OCI-LY7 (cell line): Measurements from ENCODE around the gene CFAP61. TPM values are rescaled to one million over a fixed set of nuclear protein-coding genes. Genes with fewer than 3 reads are reported as not detected.

Experiments used
- BruUV-seq: library from RNA; stranded (reverse); fragments of 400-500 nt; replicated peaks from 2 replicates; lab custom pipeline; 2021; lab: Mats Ljungman, UMichigan
- CTCF ChIA-PET: fragments of 300-600 bp; sonication (Branson Sonifier 250); formaldehyde crosslinking; loops from one replicate; lab custom pipeline; 2022; ENCODE audit warnings: antibody characterized with exemption; ENCODE audit not compliant: unreplicated experiment; lab: Charles Lee
- POLR2A ChIA-PET: fragments of 300-600 bp; sonication (Branson Sonifier 250); formaldehyde crosslinking; loops from one replicate; lab custom pipeline; 2022; ENCODE audit warnings: antibody characterized with exemption; lab: Charles Lee
- DNase-seq: peaks from one replicate; pipeline ENCODE4 v3.0.0-alpha.2; 2015; ENCODE audit warnings: low spot score
- H2AFZ ChIP-seq: fragments of 200-600 bp; sonication (generic), shearing (Covaris generic); 2 replicates; pipeline ENCODE4 v1.6.1; 2014; ENCODE audit warnings: mild to moderate bottlenecking, antibody characterized with exemption, low read length, moderate library complexity
- H3K27ac ChIP-seq: fragments of 200-600 bp; sonication (generic); 2 replicates; pipeline ENCODE4 v1.5.1; 2014; ENCODE audit warnings: mixed run types, low read depth, mild to moderate bottlenecking, moderate library complexity, low read length, inconsistent platforms; ENCODE audit not compliant: poor library complexity, severe bottlenecking
- H3K36me3 ChIP-seq: fragments of 200-600 bp; sonication (generic); 2 replicates; pipeline ENCODE4 v1.6.1; 2014; ENCODE audit warnings: mild to moderate bottlenecking, antibody characterized with exemption, low read length, moderate library complexity, mixed read lengths; ENCODE audit not compliant: insufficient read depth
- H3K4me1 ChIP-seq: fragments of 200-600 bp; sonication (generic); 2 replicates; pipeline ENCODE4 v1.5.1; 2014; ENCODE audit warnings: mild to moderate bottlenecking, low read length; ENCODE audit not compliant: insufficient read depth, poor library complexity, severe bottlenecking
- H3K4me2 ChIP-seq: fragments of 200-600 bp; sonication (generic); 2 replicates; pipeline ENCODE4 v1.6.1; 2014; ENCODE audit warnings: mild to moderate bottlenecking, low read length
- H3K4me3 ChIP-seq: fragments of 200-600 bp; sonication (generic); 2 replicates; pipeline ENCODE4 v1.5.1; 2014; ENCODE audit warnings: mild to moderate bottlenecking, low read depth, low read length; ENCODE audit not compliant: poor library complexity, severe bottlenecking
- H3K79me2 ChIP-seq: fragments of 200-600 bp; sonication (generic); 2 replicates; pipeline ENCODE4 v1.6.1; 2016; ENCODE audit warnings: low read depth, mild to moderate bottlenecking, low read length, moderate library complexity, mixed read lengths; ENCODE audit not compliant: insufficient read depth
- H3K9me2 ChIP-seq: fragments of 200-600 bp; sonication (generic); 2 replicates; pipeline ENCODE4 v1.6.1; 2016; ENCODE audit warnings: mild to moderate bottlenecking, low read length, mixed read lengths; ENCODE audit not compliant: insufficient read depth
- H3K9me3 ChIP-seq: fragments of 200-600 bp; sonication (generic); 2 replicates; pipeline ENCODE4 v1.6.1; 2014; ENCODE audit warnings: mild to moderate bottlenecking, mixed run types, low read length, mixed read lengths
- H4K20me1 ChIP-seq: fragments of 200-600 bp; sonication (generic); 2 replicates; pipeline ENCODE4 v1.6.1; 2014; ENCODE audit warnings: mild to moderate bottlenecking, antibody characterized with exemption, low read length, moderate library complexity, mixed read lengths; ENCODE audit not compliant: insufficient read depth
- CTCF ChIP-seq: fragments of 200-600 bp; sonication (generic); conservative IDR thresholded peaks from 2 replicates; pipeline ENCODE4 v1.5.1; 2014; ENCODE audit warnings: mild to moderate bottlenecking, antibody characterized with exemption, low read length, moderate library complexity, mixed read lengths
- EZH2phosphoT487 ChIP-seq: fragments of 200-600 bp; sonication (generic); IDR thresholded peaks from 2 replicates; pipeline ENCODE4 v1.6.1; 2018; ENCODE audit warnings: low read depth, borderline replicate concordance, mild to moderate bottlenecking, mixed run types, antibody characterized with exemption, low read length, moderate library complexity, mixed read lengths
- intact Hi-C: fragments of 100-400 bp; cut with micrococcal nuclease; formaldehyde crosslinking; loops from one replicate; pipeline ENCODE4 v1.10.0; 2022; ENCODE audit not compliant: unreplicated experiment
- total RNA-seq, 2 experiments: library from RNA; depleted of rRNA in 1 of 2; stranded (reverse); fragments of >200 nt in 1 of 2; shearing (Covaris generic) in 1 of 2; gene quantifications; 2 replicates each; pipeline ENCODE4 v1.2.3, GENCODE V29; 2014 to 2022

Gene CFAP61
- total RNA-seq, 2 experiments from 2014 or later: 0.06 TPM; not detected in 1

GRCh38 chr20:20368418-20369249 is 316.3 kb downstream of the CFAP61 start:
- CTCF ChIA-PET: no interaction called here

GRCh38 chr20:20369250-20370093 is 317.1 kb downstream of the CFAP61 start:
- POLR2A ChIA-PET: no interaction called here

More at GRCh38 chr20:20368418-20369249, 316.3 kb downstream of the CFAP61 start:
- intact Hi-C loops: no loop called here
- H3K9me2 ChIP-seq: no peaks in the 10 kb centered on the region
- POLR2A ChIA-PET: no interaction called here
- no peaks in the 10 kb centered on the region for H4K20me1 ChIP-seq
- H3K9me3 ChIP-seq: no peaks in the 10 kb centered on the region
- TF ChIP-seq CTCF (no peak), EZH2phosphoT487 (no peak)
- H2AFZ ChIP-seq: no peak overlapping the region
- no peaks in the 10 kb centered on the region for H3K4me1 ChIP-seq
- H3K4me3 ChIP-seq: no peak overlapping the region
- H3K79me2 ChIP-seq: no peaks in the 10 kb centered on the region
- no peak for DNase-seq
- H3K4me2 ChIP-seq: no peak overlapping the region
- no TSS peak for BruUV-seq
- H3K27ac ChIP-seq: no peak overlapping the region
- no peaks in the 10 kb centered on the region for H3K36me3 ChIP-seq

More at GRCh38 chr20:20369250-20370093, 317.1 kb downstream of the CFAP61 start:
- Histone ChIP-seq H3K27ac (no peak overlapping the region), H3K4me2 (no peak overlapping the region), H3K36me3 (no peaks in the 10 kb centered on the region), H3K79me2 (no peaks in the 10 kb centered on the region), H4K20me1 (no peaks in the 10 kb centered on the region), H3K4me1 (no peaks in the 10 kb centered on the region), H2AFZ (no peak overlapping the region), H3K9me2 (no peaks in the 10 kb centered on the region), H3K9me3 (no peaks in the 10 kb centered on the region), H3K4me3 (no peak overlapping the region)
- intact Hi-C loops: no loop called here
- TF ChIP-seq CTCF (no peak), EZH2phosphoT487 (no peak)
- BruUV-seq: no TSS peak
- DNase-seq: no peak
- CTCF ChIA-PET: no interaction called here
